Colonic mucosa (tissue), 4 donors: Measurements from ENCODE around the gene SLCO1A2. TPM values are rescaled to one million over a fixed set of nuclear protein-coding genes. Genes with fewer than 3 reads are reported as not detected.

ENCODE experiments used
- DNase-seq: peaks from one replicate; pipeline ENCODE4 v3.0.0-alpha.2; 2020
- H3K27ac ChIP-seq: fragments of 200-600 bp; one replicate; pipeline ENCODE4 v1.8.0; 2021
- H3K27me3 ChIP-seq: fragments of 200-600 bp; one replicate; pipeline ENCODE4 v1.8.0; 2021
- H3K36me3 ChIP-seq: fragments of 200-600 bp; one replicate; pipeline ENCODE4 v1.8.0; 2021
- H3K4me1 ChIP-seq: fragments of 200-600 bp; one replicate; pipeline ENCODE4 v1.8.0; 2021; ENCODE audit warnings: mild to moderate bottlenecking
- H3K4me3 ChIP-seq: fragments of 200-600 bp; one replicate; pipeline ENCODE4 v1.8.0; 2021
- H3K9ac ChIP-seq, 2 donors: one replicate each; pipeline ENCODE4 v1.7.0; 2013; ENCODE audit warnings: control low read depth in 2 of 2, low read depth in 2 of 2, low read length in 2 of 2
- H3K9me3 ChIP-seq: fragments of 200-600 bp; one replicate; pipeline ENCODE4 v1.8.0; 2021
- CTCF ChIP-seq: fragments of 200-600 bp; IDR thresholded peaks from one replicate; pipeline ENCODE4 v1.8.0; 2022; ENCODE audit warnings: antibody characterized with exemption, mild to moderate bottlenecking
- intact Hi-C: fragments of 100-400 bp; cut with DNase I; formaldehyde crosslinking; loops from one replicate; pipeline ENCODE4 v1.14.1; 2022
- total RNA-seq, 2 donors: library from RNA; stranded (reverse); fragmentation: NEBNext Ultra II Directional in 1 of 2; extraction: Animal tissue kit (Norgen Biotek cat#: 25700) in 1 of 2; gene quantifications; one replicate each; pipeline ENCODE4 v1.2.1, GENCODE V29; 2021
- donor health status: healthy.
- donor health status: DM: no; HTN: no; CAD: no.
- donor health status: DM: no; HTN: no; CAD: no.

Gene SLCO1A2
- total RNA-seq, 2 donors from 2014 or later: not detected

- no peak for DNase-seq
- no peak overlapping the region for H3K9ac ChIP-seq
- H3K4me3 ChIP-seq: no peak overlapping the region
- H3K4me1 ChIP-seq: no peaks in the 10 kb centered on the region
- H3K27ac ChIP-seq: no peak overlapping the region
- intact Hi-C loops: no loop called here
- H3K9me3 ChIP-seq: no peaks in the 10 kb centered on the region
- H3K36me3 ChIP-seq: no peaks in the 10 kb centered on the region
- no peak for TF ChIP-seq CTCF
- H3K27me3 ChIP-seq: no peaks in the 10 kb centered on the region
These were observed 5.2 kb upstream of the SLCO1A2 start for GRCh38 chr12:21339921-21340320.

- no peaks in the 10 kb centered on the region for H3K36me3 ChIP-seq
- no peak overlapping the region for H3K9ac ChIP-seq
- TF ChIP-seq CTCF: no peak
- no peak overlapping the region for H3K27ac ChIP-seq
- no peaks in the 10 kb centered on the region for H3K4me1 ChIP-seq
- H3K4me3 ChIP-seq: no peak overlapping the region
- DNase-seq: no peak
- H3K27me3 ChIP-seq: no peaks in the 10 kb centered on the region
- intact Hi-C loops: no loop called here
- no peaks in the 10 kb centered on the region for H3K9me3 ChIP-seq
These were observed 3.4 kb upstream of the SLCO1A2 start for GRCh38 chr12:21337959-21338744.

- no peak for TF ChIP-seq CTCF
- H3K27me3 ChIP-seq: no peaks in the 10 kb centered on the region
- intact Hi-C loops: no loop called here
These were observed 2.7 kb upstream of the SLCO1A2 start for GRCh38 chr12:21337453-21337852.

GRCh38 chr12:21336656-21337055, 1.9 kb upstream of the SLCO1A2 start:
- Histone ChIP-seq H3K27ac (no peak overlapping the region), H3K36me3 (no peaks in the 10 kb centered on the region), H3K9ac (no peak overlapping the region), H3K4me3 (no peak overlapping the region), H3K4me1 (no peaks in the 10 kb centered on the region), H3K27me3 (no peaks in the 10 kb centered on the region), H3K9me3 (no peaks in the 10 kb centered on the region)
- TF ChIP-seq CTCF: no peak
- intact Hi-C loops: no loop called here
- no peak for DNase-seq

More at GRCh38 chr12:21337453-21337852, 2.7 kb upstream of the SLCO1A2 start:
- Histone ChIP-seq H3K9ac (no peak overlapping the region), H3K36me3 (no peaks in the 10 kb centered on the region), H3K4me3 (no peak overlapping the region), H3K4me1 (no peaks in the 10 kb centered on the region), H3K27ac (no peak overlapping the region), H3K9me3 (no peaks in the 10 kb centered on the region)
- no peak for DNase-seq

GRCh38 chr12:21330682-21331253, 3.9 kb downstream of the SLCO1A2 start:
- no peaks in the 10 kb centered on the region for H3K4me1 ChIP-seq
- no peak overlapping the region for H3K9ac ChIP-seq
- H3K36me3 ChIP-seq: no peaks in the 10 kb centered on the region
- H3K9me3 ChIP-seq: no peaks in the 10 kb centered on the region
- no peak overlapping the region for H3K27ac ChIP-seq
- H3K27me3 ChIP-seq: no peaks in the 10 kb centered on the region
- intact Hi-C loops: no loop called here
- no peak for TF ChIP-seq CTCF
- DNase-seq: no peak
- no peak overlapping the region for H3K4me3 ChIP-seq
